HG03135 (cell line): ENCODE measurements around the gene C1QTNF1.
"Not testable (repeated sequence)": the region's sequence is repeated elsewhere in the genome, so short reads cannot be mapped to it uniquely, and the experiment has no call there.

Experiments used
- ATAC-seq: cut with Tn5 transposase; IDR thresholded peaks from one replicate; pipeline ENCODE4 v1.9.1; 2021; ENCODE audit warnings: mild to moderate bottlenecking, moderate library complexity; ENCODE audit not compliant: unreplicated experiment

C1QTNF1 gene

DNA sequence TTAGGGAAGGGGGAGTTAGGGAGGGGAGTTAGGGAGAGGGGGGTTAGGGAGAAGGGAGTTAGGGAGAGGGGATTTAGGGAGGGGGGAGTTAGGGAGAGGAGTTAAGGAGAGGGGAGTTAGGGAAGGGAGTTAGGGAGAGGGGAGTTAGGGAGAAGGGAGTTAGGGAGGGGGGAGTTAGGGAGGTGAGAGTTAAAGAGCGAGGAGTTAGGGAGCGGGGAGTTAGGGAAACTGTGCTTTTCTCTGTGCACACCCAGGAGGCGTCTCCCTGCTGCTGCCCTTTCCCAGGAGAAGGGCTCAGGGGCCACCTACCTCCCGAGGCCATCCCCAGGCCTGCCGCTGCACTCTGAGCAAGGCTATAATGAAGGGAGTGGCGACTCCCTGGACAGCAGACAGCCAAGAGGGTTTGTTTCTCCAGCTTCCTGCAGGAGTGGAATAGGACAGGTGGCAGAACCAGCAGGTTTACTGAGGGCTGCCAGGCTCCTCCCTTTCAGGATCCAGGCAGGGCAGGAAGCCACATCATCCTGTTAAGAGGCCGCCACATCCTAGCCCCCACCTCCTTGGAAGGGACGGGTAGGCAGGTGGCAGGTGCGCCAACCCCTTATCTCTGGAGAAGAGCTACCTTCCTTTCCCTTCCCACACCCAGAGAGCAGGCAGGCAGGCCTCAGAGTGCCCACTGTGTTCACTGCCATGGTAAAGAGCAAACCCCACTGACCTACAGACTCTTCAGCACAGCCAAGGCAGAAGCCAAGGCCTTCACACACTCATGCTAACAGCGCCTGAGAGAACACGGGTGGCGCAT, 18.7 kb upstream of the C1QTNF1 start:
- ATAC-seq = no peak

GRCh38 chr17:79006046-79006445, 17.9 kb upstream of the C1QTNF1 start:
- ATAC-seq = no peak

- ATAC-seq = no peak
Measured at GRCh38 chr17:79006794-79007503, 17.0 kb upstream of the C1QTNF1 start.

DNA sequence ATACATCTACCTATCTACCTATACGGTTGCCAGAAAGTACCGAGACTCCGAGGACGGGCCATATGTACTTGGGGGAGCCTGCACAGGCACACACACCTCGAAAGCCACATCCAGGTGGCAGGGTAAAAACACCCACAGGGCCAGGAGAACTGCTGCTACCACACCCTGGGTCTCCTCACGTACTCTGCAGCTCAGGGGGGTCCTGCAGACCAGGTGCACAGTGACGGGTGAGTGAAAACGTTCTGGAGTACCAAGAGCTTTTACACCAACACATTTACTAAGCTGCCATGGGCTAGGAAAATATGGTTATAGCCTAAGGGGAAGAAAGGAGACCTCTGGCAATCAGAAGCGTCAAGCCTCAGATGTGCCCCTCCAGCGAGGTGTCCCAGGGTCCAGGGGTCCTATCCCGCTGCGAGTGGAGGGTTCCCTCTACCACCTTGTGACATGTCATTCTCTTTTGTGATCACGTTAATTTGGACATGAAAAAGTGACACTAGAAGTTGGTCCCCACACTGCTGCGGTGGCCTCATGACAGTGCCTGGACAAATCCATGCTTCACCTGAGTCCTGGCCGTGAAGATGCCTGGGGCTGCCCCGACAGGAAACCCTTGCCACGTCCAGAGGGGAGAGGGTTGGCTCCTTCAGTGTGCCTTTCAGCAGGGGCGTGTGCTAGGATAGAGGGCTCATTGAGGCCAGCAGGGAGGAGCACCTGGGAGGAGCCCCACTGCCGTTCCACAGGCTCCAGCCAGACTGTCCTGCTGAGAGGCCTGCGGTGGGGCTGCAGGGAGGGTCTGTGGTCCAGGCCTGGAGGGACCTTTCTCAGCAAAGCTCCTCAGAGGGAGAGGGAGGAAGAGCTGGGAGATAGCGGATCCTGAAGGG, 16.2 kb upstream of the C1QTNF1 start:
- ATAC-seq = no peak

DNA sequence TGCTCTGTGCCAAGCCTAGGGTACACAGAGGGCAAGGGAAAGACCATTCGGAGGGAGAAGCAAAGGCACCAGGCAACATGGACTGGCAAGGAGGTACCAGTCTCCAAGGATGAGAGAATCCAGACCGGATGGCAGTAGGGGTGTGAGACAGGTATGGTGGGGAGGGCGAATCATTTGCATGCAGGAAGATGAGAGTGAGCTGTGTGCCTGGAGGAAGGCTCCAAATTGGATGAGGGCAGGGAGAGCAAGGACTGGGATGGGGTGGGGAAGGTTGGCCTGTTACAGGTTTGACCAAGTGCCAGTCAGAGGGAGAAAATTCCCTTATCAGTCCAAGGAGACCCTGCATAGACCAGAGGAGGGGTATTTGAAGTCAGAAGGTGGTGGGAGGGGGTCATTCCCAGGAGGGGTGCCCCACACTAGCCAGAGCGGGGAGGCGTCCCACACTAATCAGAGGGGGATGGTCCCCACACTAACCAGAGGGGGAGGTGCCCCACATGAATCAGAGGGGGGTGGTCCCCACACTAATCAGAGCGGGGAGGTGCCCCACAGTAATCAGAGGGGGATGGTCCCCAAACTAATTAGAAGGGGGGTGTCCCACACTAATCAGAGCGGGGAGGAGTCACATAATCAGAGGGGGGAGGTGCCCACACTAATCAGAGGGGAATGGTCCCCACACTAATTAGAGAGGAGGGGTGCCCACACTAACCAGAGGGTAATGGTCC, 15.1 kb upstream of the C1QTNF1 start:
- no peak for ATAC-seq

DNA sequence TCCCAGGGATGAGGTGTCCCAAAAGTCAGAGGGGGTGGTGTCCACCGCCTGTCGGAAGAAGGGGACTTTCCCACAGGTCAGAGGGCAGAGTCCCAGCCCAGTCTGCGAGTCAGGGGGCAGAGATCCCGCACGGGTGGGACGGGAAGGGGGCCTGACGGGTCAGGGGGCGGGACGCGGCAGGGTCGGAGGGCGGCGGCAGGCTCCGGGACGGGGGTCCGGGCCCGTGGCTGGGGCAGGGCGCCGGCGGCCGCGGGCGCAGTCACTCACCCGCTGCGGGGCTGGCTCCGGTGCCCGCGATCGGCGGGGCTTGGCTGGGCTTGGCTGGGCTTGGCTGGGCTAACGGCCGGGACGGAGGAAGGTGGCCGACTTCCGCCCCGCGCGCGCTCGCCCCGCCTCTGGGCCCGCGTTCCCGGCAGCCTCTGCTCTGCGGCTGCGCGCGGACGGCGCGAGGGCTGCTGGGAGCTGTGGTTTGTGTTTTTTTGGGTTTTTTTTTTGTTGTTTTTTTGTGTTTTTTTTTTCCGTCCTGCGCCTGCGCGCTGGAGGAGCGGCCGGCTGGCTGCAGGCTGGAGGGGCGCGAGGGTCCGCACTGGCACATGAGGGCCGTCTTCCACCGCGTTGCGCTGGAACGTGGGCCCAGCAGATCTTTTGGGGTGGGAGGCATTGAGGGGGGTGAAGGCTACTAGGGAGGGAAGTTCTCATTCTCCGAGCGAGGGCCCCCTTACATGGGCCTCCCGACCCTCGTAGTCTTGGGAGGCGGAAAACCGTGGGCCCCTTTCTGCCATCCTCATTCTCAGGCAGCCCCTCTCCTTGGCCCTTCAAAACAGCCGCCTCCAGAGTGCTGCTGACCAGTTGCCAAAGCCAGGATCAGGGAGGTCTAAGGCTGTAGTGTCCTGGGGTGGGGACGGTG, 14.3 kb upstream of the C1QTNF1 start, which contains the start of gene CANT1:
Gene CANT1, minus strand, starts transcription at position 368 of the 907 bp plus-strand sequence. CDS start 12,142 bp downstream, outside the sequence.
- ATAC-seq = peak; percentile 85

GRCh38 chr17:79010304-79010646, 13.7 kb upstream of the C1QTNF1 start:
- ATAC-seq = no peak

DNA sequence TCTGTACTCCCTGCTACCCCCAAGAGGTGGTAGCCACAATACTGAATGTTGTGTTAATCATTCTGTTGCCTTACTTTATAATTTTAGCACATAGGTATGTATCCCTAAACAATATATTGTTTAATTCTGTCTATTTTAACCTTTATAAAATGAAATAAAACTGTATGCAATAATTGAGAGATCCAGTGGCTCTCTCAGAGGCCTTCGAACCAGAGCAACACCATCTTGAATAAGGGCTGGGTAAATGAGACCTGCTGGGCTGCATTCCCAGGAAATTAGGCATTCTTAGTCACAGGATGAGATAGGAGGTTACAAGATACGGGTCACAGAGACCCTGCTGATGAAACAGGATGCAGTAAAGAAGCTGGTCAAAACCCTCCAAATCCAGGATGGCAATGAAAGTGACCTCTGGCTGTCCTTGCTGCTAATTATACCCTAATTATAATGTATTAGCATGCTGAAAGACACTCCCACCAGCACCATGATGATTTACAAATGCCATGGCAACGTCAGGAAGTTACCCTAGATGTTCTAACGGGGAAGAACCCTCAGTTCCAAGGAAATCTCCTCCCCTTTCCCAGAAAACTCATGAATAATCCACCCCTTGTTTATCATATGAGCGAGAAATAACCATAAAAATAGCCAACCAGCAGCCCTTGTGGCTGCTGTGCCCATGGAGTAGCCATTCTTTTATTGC, 12.4 kb upstream of the C1QTNF1 start:
- no peak for ATAC-seq

DNA sequence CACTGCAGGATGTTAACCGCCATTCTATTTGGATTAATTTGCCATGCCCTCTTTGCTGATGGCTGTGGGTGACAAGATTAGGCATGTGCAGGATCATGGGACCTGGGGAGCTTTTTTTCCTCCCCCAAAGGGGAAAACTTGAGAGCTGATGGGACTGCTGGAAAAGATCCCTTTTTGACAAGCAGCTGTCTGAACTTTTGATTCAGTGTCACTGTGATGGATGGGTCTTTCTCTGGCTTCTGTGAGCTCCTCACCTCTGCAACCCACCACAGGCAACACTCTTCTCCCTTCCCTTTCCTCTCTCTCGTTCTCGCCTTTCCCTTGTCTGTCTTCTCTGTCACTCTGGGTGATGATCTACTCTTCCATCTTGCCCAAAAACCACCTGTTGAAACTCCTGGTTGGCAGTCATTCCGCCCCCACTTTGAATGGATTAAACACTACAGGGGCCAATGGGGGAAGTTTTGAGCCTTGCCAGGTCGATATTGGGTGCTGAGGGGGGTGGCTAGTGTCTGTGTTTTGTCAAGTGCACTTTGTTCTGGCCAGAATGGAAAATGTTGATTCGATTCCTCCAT, 11.3 kb upstream of the C1QTNF1 start:
- ATAC-seq = no peak

DNA sequence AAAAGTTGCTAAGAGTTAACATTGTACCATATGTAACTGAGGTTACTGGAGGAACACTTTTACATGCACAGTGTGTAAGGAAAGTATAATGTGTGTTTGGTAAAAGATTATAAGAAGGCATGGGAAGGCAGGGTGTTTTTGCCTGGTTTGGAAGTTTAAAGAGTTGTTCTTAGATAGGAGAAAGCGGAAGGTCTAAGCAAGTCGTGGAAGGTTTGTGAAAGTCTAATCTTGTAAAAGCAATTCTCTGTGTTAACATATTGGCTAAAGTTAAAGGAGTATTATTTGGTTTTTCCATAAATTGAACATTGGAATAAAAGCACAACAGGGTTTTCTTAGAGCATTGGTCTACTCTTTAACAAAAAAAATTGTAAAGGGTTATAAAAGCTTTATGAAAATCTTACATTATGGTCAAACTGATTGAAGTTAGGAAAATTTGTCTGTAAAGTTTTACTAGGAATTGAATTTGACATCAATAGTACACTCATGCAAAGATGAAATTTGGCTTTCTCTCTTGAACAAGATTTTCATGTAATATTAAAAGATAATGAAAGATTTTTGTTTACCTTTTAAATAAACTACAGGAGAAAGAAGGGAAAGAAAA, 9.7 kb upstream of the C1QTNF1 start:
- ATAC-seq = no peak

- ATAC-seq = no peak
Measured at GRCh38 chr17:79017546-79018369, 6.2 kb upstream of the C1QTNF1 start.

DNA sequence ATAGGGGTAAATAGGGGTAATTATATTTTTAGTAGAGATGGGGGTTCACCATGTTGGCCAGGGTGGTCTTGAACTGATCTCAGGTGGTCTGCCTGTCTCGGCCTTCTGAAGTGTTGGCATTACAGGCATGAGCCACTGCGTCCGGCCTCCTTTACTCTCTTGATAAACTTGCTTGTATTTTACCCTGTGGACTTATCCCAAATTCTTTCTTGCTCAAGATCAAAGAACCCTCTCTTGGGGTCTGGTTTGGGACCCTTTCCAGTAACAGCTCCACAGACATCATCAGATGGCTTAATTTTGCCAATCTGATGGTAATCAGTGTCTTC, 5.6 kb upstream of the C1QTNF1 start:
- ATAC-seq = no peak

GRCh38 chr17:79019261-79019631, 4.7 kb upstream of the C1QTNF1 start:
- no peak for ATAC-seq

DNA sequence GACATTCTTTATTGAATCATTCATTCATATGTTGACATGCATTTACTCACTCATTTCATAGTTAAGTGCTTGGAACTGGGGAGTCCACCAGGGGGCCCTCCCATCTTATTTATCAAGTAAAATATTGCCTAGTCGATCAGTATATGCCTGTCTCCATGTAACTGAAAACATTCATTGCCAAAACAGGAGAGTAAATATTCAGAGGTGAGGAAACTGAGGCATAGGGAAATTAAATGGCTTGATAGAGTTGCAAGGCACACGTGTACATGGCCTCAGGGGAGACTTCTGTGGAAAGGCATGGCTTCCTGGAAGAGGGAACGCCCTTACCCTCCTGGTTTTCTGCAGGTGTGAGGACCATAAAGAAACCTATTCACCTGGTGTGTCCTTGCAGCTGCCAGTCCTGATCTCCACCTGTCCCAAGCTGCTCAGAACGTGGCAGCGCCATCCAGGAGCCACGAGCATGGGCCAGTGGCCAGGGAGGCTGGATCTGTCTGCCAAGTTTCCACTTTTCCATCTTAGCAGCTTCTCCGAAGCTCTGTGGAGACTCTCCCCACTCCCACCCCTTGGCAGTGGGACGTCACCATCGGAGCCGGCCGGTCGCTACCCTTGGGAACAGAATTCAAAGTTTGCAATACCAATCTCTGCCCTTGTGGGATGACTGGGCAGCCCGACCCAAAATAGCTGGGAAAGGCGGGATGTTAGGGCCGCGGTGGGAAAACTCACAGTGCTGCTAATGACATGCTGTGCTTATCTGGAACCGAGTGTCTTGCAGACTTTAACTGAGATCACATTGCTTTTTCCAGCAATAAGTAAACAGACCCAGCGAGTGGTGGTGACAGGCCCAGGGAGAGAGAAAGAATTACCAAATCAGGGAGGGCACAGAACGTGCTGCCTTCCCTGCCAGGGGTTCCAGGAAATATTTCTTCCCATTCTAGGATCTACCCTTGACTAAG, 4.1 kb upstream of the C1QTNF1 start:
- ATAC-seq = no peak

- ATAC-seq = no peak
Measured at GRCh38 chr17:79020631-79021301, 3.2 kb upstream of the C1QTNF1 start.

DNA sequence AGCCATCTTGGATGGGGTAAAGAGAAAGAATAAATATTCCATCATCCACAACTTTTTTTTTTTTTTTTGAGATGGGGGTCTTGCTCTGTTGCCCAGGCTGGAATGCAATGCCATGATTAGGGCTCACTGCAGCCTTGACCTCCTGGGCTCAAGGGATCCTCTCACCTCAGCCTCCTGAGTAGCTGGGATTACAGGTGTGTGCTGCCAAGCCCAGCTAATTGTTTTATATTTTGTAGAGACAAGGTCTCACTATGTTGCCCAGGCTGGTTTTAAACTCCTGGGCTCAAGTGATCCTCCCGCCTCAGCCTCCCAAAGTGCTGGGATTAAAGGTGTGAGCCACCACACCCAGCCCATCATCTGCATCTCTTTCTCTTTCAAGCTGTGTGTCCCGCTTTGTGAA, 2.0 kb upstream of the C1QTNF1 start:
- not testable (repeated sequence) for ATAC-seq
